HS-5 (cell line): ENCODE measurements around the gene SLC2A10.
A peak's percentile ranks its signal among the peaks of the same experiment; 100 is the strongest.

Experiments used
- DNase-seq: peaks from one replicate; pipeline ENCODE4 v3.0.0-alpha.2; 2012; ENCODE audit warnings: low read depth

Gene SLC2A10

GRCh38 chr20:46682063-46682821, 27.2 kb upstream of the SLC2A10 start:
- DNase-seq = no peak

DNA sequence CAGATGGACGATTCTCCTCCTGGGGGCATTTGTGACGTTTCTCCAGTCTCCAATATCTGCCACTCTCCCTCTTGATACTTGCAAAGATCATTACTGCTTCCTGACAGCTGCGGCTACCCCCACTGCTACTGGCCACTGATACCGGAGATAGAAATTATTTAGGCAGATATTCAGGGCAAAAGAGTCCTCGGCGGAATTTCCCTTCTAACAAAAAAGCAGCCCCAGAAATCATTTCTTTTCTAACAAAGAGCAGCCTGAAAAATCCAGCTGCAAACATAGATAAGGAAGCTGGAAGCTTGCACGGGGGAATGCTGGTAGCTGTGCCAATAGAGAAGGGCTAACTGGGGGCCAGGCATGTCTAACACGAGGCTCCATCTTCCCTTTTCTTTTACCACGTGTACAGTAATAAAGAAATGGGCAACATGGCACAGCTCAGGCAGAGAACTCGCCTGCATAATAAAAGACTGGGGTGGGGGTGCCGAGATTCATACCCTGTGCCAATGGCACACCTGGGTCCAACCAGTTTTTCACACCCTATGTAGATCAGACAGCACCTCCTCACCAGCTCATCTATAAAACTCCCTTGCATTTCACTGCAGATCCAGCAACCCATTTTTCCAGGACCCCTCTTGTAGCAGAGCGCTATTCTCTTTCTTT, 26.3 kb upstream of the SLC2A10 start:
- no peak for DNase-seq

DNA sequence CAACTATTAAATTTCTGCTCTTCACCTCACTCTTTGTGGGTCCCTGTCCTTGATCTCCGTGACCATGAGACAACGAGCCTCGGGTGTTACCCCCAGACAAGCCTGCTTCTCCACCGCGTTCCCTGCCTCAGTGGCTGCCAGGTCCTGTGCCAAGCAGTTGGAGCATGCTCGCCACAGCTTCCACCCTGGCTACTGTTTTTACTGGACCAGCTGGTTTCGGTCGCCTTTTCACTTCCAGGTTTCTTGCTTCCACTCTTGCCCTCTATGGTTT, 25.8 kb upstream of the SLC2A10 start:
- no peak for DNase-seq

GRCh38 chr20:46683939-46684750, 25.3 kb upstream of the SLC2A10 start:
- no peak for DNase-seq

DNA sequence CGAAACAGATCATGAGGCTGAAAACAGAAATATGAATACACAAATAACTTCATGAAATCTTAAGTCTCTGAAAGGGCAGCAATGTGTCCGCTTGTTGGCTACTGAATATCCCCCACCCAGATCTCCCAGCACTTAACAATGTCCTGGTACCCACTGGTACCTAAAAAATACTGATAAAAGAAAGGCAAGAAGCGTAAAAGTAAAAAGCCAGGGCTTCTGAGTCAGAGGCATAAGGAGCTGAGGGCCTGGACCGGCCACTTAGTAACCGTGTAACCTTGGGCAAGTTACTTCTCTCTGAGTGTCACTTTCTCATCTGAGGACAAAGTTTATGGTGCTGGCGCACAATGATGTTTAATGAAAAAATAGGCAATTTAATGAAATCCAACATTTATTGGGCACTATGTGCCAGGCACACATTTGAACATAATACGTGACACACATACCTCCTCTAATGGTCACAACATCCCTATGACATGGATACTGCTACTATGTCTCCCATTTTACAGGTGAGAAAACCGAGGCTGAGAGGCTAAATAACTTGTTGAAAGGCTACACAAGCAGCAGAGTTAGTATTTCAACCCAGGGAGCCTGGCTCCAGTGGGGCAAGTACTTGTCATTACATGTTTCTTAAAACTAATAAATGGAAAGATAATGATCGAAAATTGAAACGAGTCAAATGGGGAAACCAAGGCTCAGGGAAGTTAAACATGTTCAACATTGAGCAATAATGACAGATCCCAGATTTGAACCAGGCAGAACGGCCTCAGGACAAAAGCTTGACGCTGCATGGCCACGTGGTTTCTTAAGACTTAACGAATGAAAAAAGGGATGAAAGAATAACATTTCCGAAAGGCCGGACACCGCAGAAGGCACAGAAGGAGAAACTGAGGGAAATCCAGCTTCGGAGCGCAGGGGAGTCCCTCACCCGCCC, 21.0 kb upstream of the SLC2A10 start:
- no peak for DNase-seq

GRCh38 chr20:46689082-46689753, 20.2 kb upstream of the SLC2A10 start, which contains the start of gene TP53RK:
TSS of gene TP53RK (minus strand) at chr20:46689444. CDS start at chr20:46689414, 30 bp downstream.
- DNase-seq = peak; percentile 100

DNA sequence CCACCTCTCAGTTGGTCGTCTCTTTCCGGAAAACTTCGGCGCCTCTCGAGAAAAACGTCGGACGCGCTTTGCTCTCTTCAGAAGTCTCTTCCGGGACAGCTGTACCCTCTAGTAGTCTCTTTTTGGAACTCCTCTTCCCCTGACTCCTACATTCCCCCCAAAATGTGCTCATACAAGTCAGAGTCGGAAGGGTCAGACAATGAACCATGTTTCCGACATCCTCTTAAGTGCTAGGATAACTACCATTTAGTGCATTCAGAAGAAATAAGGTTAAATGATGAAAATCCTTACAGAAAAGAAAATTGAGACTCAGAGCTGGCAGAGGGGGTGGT, 19.7 kb upstream of the SLC2A10 start:
- DNase-seq = no peak

DNA sequence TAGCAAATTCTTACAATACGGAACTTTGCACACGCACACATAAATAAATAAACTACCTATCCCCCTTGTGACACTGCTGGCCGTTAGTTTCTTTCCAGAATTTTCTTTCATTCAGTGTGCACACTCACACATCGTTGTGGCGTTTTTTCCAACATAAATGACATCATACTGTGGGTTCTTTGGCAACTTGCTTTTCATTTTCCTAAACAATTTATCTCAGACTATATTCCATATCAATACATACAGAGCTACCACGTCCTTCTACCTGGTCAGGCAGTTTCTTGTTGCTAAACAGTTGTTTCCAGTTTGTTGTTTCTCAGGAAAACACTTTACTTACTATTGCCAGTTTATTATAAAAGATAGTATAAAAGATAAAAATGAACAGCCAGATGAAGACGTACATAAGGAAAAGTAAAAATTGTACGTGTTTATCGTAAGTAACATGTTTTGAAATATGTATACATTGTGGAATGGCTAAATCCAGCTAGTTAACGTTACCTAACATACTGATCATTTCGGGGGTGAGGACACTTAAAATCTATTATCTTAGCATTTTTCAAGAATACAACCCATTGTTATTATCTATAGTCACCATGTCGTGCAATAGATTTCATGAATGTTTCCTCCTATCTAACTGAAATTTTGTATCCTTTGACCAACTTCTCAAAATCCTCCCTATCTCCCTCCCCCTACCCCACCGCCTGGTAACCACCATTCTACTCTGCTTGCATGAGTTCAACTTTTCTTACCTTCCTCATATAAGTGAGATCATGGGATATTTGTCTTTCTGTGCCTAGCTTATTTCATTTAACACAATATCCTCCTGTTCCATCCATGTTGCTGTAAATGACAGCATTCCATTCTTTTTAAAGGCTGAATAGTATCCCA, 19.0 kb upstream of the SLC2A10 start:
- no peak for DNase-seq

DNA sequence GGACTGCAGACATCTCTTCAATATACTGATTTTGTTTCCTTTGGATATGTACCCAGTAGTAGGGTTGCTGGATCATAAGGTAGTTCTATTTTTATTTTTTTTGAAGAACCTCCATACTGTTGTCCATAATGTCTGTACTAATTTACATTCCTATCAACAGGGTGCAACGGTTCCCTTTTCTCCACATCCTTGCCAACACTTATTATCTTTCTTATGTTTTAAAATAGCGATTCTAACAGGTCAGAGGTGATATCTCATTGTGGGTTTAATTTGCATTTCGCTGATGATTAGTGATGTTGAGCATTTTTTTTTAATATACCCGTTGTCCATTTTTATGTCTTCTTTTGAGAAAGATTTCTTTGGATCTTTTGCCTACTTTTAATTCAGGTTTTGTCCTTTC, 18.3 kb upstream of the SLC2A10 start:
- no peak for DNase-seq

GRCh38 chr20:46694484-46694883, 15.0 kb upstream of the SLC2A10 start:
- no peak for DNase-seq

DNA sequence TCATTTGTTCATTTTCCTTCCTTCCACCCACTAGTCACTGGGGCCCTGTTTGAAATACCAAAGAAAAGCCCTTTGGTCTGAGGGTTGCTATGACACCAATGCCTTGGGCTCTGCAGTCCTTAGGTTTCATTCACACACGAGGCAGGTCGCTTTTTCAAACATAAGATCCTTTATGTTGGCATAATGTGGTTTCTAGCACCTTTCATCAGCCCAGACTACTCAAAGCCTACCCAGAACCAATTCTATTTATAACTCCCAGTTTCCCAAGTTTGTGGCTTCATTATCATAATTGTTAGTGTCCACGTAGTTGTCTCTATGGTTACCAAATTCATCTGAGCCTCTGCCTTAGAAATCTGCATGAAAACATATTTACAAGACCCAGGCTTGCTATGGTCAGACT, 13.6 kb upstream of the SLC2A10 start:
- no peak for DNase-seq

DNA sequence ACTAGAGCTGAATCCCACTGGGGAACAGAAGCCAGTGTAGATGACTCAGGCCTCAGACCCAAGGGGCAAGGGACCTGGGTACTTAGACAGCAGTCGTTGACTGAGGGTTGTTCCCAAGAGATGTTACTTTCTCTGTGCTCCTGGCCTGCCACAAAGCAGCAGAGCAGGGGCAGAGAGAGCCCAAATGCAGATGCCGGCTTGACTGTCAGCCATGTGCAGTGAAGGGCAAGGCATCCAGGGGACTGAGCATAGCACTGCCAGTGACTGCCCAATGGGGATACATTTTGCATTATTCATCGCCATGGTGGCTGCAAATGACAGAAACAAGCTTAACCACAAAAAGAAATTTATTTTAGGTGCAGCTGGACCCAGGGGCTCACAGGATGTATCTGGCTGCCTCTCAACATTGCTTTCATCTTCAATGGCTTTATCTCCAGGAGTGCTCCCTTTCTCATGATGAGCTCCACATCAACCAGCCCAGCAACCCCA, 12.6 kb upstream of the SLC2A10 start:
- no peak for DNase-seq

DNA sequence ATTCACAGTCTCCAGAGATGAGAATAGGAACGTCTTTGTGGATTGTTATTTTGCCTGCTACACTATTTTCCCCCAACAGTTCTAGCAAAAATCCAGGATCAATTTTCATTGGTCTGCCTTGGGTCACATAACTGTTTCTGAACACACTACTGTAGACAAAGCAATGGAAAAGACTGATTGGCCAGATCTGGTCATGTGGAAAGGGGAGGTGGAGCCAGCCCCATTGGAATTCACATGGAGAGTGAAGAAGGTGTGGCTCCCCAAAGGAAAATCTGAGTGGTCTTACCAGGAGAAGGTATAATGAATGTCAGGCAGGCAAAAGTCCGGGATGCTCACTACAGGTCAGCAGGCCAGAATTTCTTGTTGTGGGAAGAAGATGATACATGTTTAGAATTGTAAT, 10.7 kb upstream of the SLC2A10 start:
- DNase-seq = no peak

DNA sequence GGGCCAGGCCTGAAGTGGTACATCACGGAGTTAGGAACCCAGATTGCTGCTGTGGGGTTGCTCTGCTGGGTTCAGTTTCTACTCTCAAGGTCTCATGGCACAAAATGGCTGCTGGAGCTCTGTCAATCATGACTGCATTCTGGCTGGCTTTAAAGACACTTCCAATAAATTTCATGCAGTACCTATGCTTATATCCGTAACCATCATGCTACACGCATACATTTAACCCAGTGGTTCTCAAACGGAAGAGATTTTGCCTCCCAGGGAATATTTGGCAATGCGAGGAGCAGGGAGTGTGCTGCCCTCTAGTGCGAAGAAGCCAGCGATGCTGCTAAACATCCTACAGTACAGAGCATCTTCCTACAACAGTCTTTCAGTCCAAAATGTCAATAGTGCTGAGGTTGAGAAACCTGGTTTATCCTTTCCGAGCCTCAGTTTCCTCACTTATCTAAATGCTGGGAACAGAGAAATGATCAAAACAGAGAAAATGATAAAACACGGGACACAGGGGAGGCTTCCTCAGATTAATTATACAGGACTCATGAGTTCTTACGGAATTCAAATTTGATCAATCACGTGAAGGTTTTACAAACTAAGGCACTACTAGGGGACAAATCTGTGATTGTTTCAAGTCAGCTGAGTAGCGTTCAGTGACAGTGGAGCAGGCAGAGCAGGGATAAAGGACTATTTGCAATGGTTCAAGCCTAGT, 9.6 kb upstream of the SLC2A10 start:
- DNase-seq = no peak

- DNase-seq = no peak
Measured at GRCh38 chr20:46700481-46700880, 9.0 kb upstream of the SLC2A10 start.

GRCh38 chr20:46701057-46701456, 8.4 kb upstream of the SLC2A10 start:
- no peak for DNase-seq

GRCh38 chr20:46701556-46701955, 7.9 kb upstream of the SLC2A10 start:
- no peak for DNase-seq

DNA sequence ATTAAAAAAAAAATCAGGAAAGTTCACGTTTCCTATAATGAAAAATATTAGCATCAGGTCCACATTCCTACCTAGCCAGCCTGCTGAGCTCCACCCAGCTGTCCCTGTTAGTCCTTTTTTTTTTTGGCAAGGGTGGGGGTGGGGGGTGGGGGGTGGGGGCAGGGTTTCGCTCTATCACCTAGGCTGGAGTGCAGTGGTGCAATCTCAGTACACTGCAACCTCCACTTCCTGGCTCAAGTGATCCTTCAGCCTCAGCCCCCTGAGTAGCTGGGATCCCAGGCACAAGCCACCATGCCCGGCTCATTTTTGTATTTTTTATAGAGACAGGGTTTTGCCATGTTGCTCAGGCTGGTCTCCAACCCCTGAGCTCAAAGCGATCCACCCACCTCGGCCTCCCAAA, 7.5 kb upstream of the SLC2A10 start:
- no peak for DNase-seq

GRCh38 chr20:46702447-46703203, 6.8 kb upstream of the SLC2A10 start:
- DNase-seq = no peak
